RWPE1 (cell line): ENCODE results near the gene JOSD2.

Experiments
- CTCF ChIA-PET: fragments of 350-600 bp; sonication (Branson Sonifier 250); formaldehyde crosslinking; extraction: SDS; loops from one replicate; lab custom pipeline; 2021; lab: Yijun Ruan, JAX
- POLR2A ChIA-PET: fragments of 400-600 bp; formaldehyde crosslinking; extraction: SDS; loops from one replicate; lab custom pipeline; 2020; ENCODE audit warnings: antibody characterized with exemption; ENCODE audit not compliant: low non-redundant PET; lab: Yijun Ruan, JAX
- DNase-seq: peaks from one replicate; pipeline ENCODE4 v3.0.0; 2012; ENCODE audit warnings: low spot score
- H3K27ac ChIP-seq: fragments of 450-650 bp; 2 replicates; pipeline ENCODE4 v1.5.1; 2017
- CTCF ChIP-seq: fragments of 450-650 bp; conservative IDR thresholded peaks from 2 replicates; pipeline ENCODE4 v1.5.1; 2017; ENCODE audit warnings: low read depth, mild to moderate bottlenecking

The JOSD2 gene

GRCh38 chr19:50464348-50464747 is 46.6 kb downstream of the JOSD2 start:
- no peak for TF ChIP-seq CTCF
- POLR2A ChIA-PET = no interaction called here
- no peak overlapping the region for H3K27ac ChIP-seq
- CTCF ChIA-PET = no interaction called here
- DNase-seq = no peak

- ChIA-PET CTCF (interaction anchor here (0.5 to 1.2 kb wide), 3 partner anchors 9 to 489 kb away, joined by 3 to 5 read pairs (median 4); no protein-coding TSS in a partner anchor), POLR2A (interaction anchor here (0.6 kb wide), 1 partner anchor 739 kb away, joined by 5 read pairs; no protein-coding TSS in a partner anchor)
- no peak for DNase-seq
- TF ChIP-seq CTCF = no peak
- H3K27ac ChIP-seq = no peak overlapping the region
Measured at GRCh38 chr19:50462970-50463369, 48.0 kb downstream of the JOSD2 start.

GRCh38 chr19:50461066-50461875 is 49.7 kb downstream of the JOSD2 start:
- TF ChIP-seq CTCF = peak; percentile 82
- POLR2A ChIA-PET = no interaction called here
- no peak overlapping the region for H3K27ac ChIP-seq

GRCh38 chr19:50460161-50460765 is 50.7 kb downstream of the JOSD2 start:
- peak; percentile 12 for DNase-seq
- H3K27ac ChIP-seq = no peak overlapping the region
- ChIA-PET CTCF (interaction anchor here (0.7 to 1.5 kb wide), 5 partner anchors 10 to 1042 kb away, joined by 3 to 10 read pairs (median 3); no protein-coding TSS in a partner anchor), POLR2A (no interaction called here)
- TF ChIP-seq CTCF = no peak

More at GRCh38 chr19:50461066-50461875, 49.7 kb downstream of the JOSD2 start:
- DNase-seq = peak; percentile 85
- CTCF ChIA-PET = interaction anchor here (0.7 to 1.5 kb wide), 6 partner anchors 11 to 93 kb away, joined by 3 to 10 read pairs (median 4); no protein-coding TSS in a partner anchor

- H3K27ac ChIP-seq = no peak overlapping the region
- no peak for DNase-seq
- CTCF ChIA-PET = interaction anchor here (0.7 to 1.5 kb wide), 2 partner anchors 22 to 1041 kb away, joined by 3 to 5 read pairs; no protein-coding TSS in a partner anchor
- no peak for TF ChIP-seq CTCF
- POLR2A ChIA-PET = no interaction called here
Measured at GRCh38 chr19:50459638-50460037, 51.4 kb downstream of the JOSD2 start.

- no peak for TF ChIP-seq CTCF
- DNase-seq = no peak
- no peak overlapping the region for H3K27ac ChIP-seq
- POLR2A ChIA-PET = no interaction called here
- CTCF ChIA-PET = no interaction called here
Measured at GRCh38 chr19:50459067-50459456, 51.9 kb downstream of the JOSD2 start.
